Astrocyte (in vitro differentiated cells and primary cell): ENCODE data around the gene OTOG.

Experiments
- CTCF ChIP-seq: IDR thresholded peaks from 2 replicates; pipeline ENCODE4 v1.5.1; 2011; ENCODE audit warnings: low read depth, mild to moderate bottlenecking, inconsistent platforms, low read length, moderate library complexity; ENCODE audit not compliant: insufficient read depth
- EZH2 ChIP-seq: IDR thresholded peaks from 2 replicates; pipeline ENCODE4 v1.6.1; 2012; ENCODE audit warnings: mild to moderate bottlenecking, low read length, inconsistent platforms; ENCODE audit not compliant: insufficient read depth

GRCh38 chr11:17533778-17534415 lies 13.2 kb upstream of the OTOG start:
- TF ChIP-seq EZH2 (no peak), CTCF (no peak)
